HepG2 (cell line): ENCODE measurements around the gene EPHA4. TPM values are rescaled to one million over a fixed set of nuclear protein-coding genes. Genes with fewer than 3 reads are reported as not detected.

ENCODE experiments used
- ATAC-seq: fragments of 200-7000 bp; cut with Tn5 transposase; 3 replicates; pipeline ENCODE4 v1.9.1; 2020; ENCODE audit warnings: mild to moderate bottlenecking, moderate library complexity
- BruUV-seq: library from RNA; stranded (reverse); fragments of 400-500 nt; replicated peaks from 2 replicates; lab custom pipeline; 2021; lab: Mats Ljungman, UMichigan
- CTCF ChIA-PET: fragments of 300-600 bp; formaldehyde crosslinking; extraction: SDS; loops from one replicate; lab custom pipeline; 2021; ENCODE audit warnings: low total read pairs, inconsistent platforms, low intra/inter-chr PET ratio; lab: Yijun Ruan, JAX
- POLR2A ChIA-PET: fragments of 350-600 bp; sonication (Branson Sonifier 250); formaldehyde crosslinking; loops from one replicate; lab custom pipeline; 2020; ENCODE audit warnings: antibody characterized with exemption, inconsistent platforms; lab: Yijun Ruan, JAX
- DNase-seq: peaks from one replicate; pipeline ENCODE4 v3.0.0-alpha.2; 2015; ENCODE audit warnings: low spot score
- FAIRE-seq: peaks from 3 replicates; lab custom pipeline; 2011; peaks lifted over from hg19 to GRCh38; lab: Jason Lieb, UNC
- H2AFZ ChIP-seq: one replicate; pipeline ENCODE4 v1.6.1; 2011; ENCODE audit warnings: low read length, inconsistent platforms
- H3K27ac ChIP-seq: fragments of 300-600 bp; 3 replicates; pipeline ENCODE4 v1.8.0; 2011; ENCODE audit warnings: mixed run types, mild to moderate bottlenecking, mixed read lengths, low read length, inconsistent platforms; ENCODE audit not compliant: insufficient read depth; ENCODE audit errors: extremely low read length
- H3K27me3 ChIP-seq, 2 experiments: fragments of 200-600 bp in 1 of 2; 2 replicates in 1 of 2; 3 replicates in 1 of 2; pipeline versions ENCODE4 v1.6.0 to v1.8.0; 2011; ENCODE audit warnings: low read length in 2 of 2, mild to moderate bottlenecking in 2 of 2, moderate library complexity in 2 of 2, inconsistent platforms in 1 of 2; ENCODE audit not compliant: insufficient read depth in 2 of 2, control insufficient read depth in 1 of 2
- H3K36me3 ChIP-seq, 2 experiments: fragments of 200-600 bp in 1 of 2; replicated peaks in 1 of 2; 2 replicates in 1 of 2; 3 replicates in 1 of 2; pipeline versions ENCODE4 v1.5.1 to v1.8.0; 2011; ENCODE audit warnings: low read length in 2 of 2, inconsistent platforms in 1 of 2; ENCODE audit not compliant: insufficient read depth in 2 of 2, control insufficient read depth in 1 of 2
- H3K4me1 ChIP-seq: 2 replicates; pipeline ENCODE4 v1.5.1; 2012; ENCODE audit warnings: low read length, inconsistent platforms; ENCODE audit not compliant: insufficient read depth
- H3K4me2 ChIP-seq: 2 replicates; pipeline ENCODE4 v1.6.0; 2011; ENCODE audit warnings: low read depth, low read length, inconsistent platforms
- H3K4me3 ChIP-seq, 3 experiments: fragments of 200-600 bp in 1 of 3; sonication (generic), shearing (Covaris generic) in 1 of 3; replicated peaks in 1 of 3; 2 replicates each; pipeline ENCODE4 v1.5.1; 2011 to 2016; ENCODE audit warnings: low read length in 3 of 3, inconsistent platforms in 2 of 3, low read depth in 2 of 3, mild to moderate bottlenecking in 2 of 3, control low read depth in 1 of 3, mixed read lengths in 1 of 3; ENCODE audit not compliant: insufficient read depth in 1 of 3
- H3K79me2 ChIP-seq: one replicate; pipeline ENCODE4 v1.6.1; 2011; ENCODE audit warnings: low read length, inconsistent platforms; ENCODE audit not compliant: insufficient read depth
- H3K9ac ChIP-seq: 2 replicates; pipeline ENCODE4 v1.6.0; 2011; ENCODE audit warnings: mild to moderate bottlenecking, low read depth, low read length, inconsistent platforms; ENCODE audit not compliant: insufficient read depth
- H3K9me3 ChIP-seq: 2 replicates; pipeline ENCODE4 v1.5.1; 2012; ENCODE audit warnings: mild to moderate bottlenecking, low read length
- H4K20me1 ChIP-seq: 2 replicates; pipeline ENCODE4 v1.6.0; 2011; ENCODE audit warnings: inconsistent platforms, mild to moderate bottlenecking, low read length, moderate library complexity; ENCODE audit not compliant: insufficient read depth
- MATR3 ChIP-seq: sonication (generic); formaldehyde crosslinking; IDR thresholded peaks from 2 replicates; pipeline ENCODE4 v1.4.0; 2020; ENCODE audit warnings: missing genetic modification reagents
- MIER3 ChIP-seq: IDR thresholded peaks from 2 replicates; pipeline ENCODE4 v1.6.1; 2016; ENCODE audit warnings: missing compliant biosample characterization, borderline replicate concordance
- NKX3-1 ChIP-seq: sonication (generic); formaldehyde crosslinking; IDR thresholded peaks from 2 replicates; pipeline ENCODE4 v1.5.0; 2020; ENCODE audit warnings: missing genetic modification reagents
- ZNF550 ChIP-seq: sonication (generic); formaldehyde crosslinking; IDR thresholded peaks from 2 replicates; pipeline ENCODE4 v1.4.0; 2020; ENCODE audit warnings: mild to moderate bottlenecking, missing genetic modification reagents, borderline replicate concordance
- ZNF777 ChIP-seq: sonication (generic); formaldehyde crosslinking; IDR thresholded peaks from 2 replicates; pipeline ENCODE4 v1.4.0; 2020; ENCODE audit warnings: missing genetic modification reagents
- ZNF784 ChIP-seq: sonication (generic); formaldehyde crosslinking; IDR thresholded peaks from 2 replicates; pipeline ENCODE4 v1.5.1; 2020; ENCODE audit warnings: missing genetic modification reagents, mild to moderate bottlenecking, borderline replicate concordance
- WGBS: methylation state at CpG from one replicate; pipeline ENCODE4 v1.1.6; 2017; ENCODE audit warnings: low lambda C conversion rate; 5-methylcytosine and 5-hydroxymethylcytosine counted together
- in situ Hi-C: cut with HindIII; loops from 2 replicates; pipeline ENCODE4 v1.10.0; 2017; ENCODE audit warnings: low pct_unique_long_range_greater_than_20kb; ENCODE audit not compliant: extremely low pct_ligation_motif_present
- intact Hi-C: fragments of 100-400 bp; cut with micrococcal nuclease; formaldehyde crosslinking; loops from one replicate; pipeline ENCODE4 v1.10.0; 2022; ENCODE audit not compliant: unreplicated experiment
- polyA plus RNA-seq, 8 experiments: library from polyadenylated mRNA; depleted of rRNA in 3 of 8; stranded (reverse) in 7 of 8; unstranded in 1 of 8; fragments of >200 nt; fragmentation: Illumina TruSeq in 4 of 8; extraction: Trizol in 4 of 8; gene quantifications; 2 replicates each; pipeline versions ENCODE4 v1.2.1 to v1.2.3, GENCODE V29; 2011 to 2016; ENCODE audit warnings: low read depth in 4 of 8, missing spikeins in 1 of 8, mixed read lengths in 1 of 8; ENCODE audit not compliant: insufficient read depth in 1 of 8
- total RNA-seq, 5 experiments: library from RNA; depleted of rRNA; stranded (reverse); fragments of >200 nt; fragmentation: Illumina TruSeq; extraction: Trizol; gene quantifications; 2 replicates each; pipeline ENCODE4 v1.2.3, GENCODE V29; 2016; ENCODE audit warnings: low read depth in 1 of 5
- TF ChIP-seq, protein P1 (sequence below): sonication (generic); formaldehyde crosslinking; IDR thresholded peaks from 2 replicates; pipeline ENCODE4 v1.4.0; 2020; ENCODE audit warnings: missing genetic modification reagents

Gene EPHA4
- total and polyA plus RNA-seq, 2 of the 13 experiments (the other 11 are each of a cell fraction or from before 2014, with no cell fraction given): not detected

GRCh38 chr2:221570321-221570935 lies 1.7 kb downstream of the EPHA4 start:
- CTCF ChIA-PET: no interaction called here
- no peak for DNase-seq
- Histone ChIP-seq H3K4me2 (no peak overlapping the region), H3K27ac (no peak overlapping the region), H3K79me2 (no peaks in the 10 kb centered on the region), H3K4me3 (no peak overlapping the region), H3K4me1 (peaks cover 7% of the 10 kb centered on the region), H3K9ac (no peak overlapping the region), H4K20me1 (no peaks in the 10 kb centered on the region), H3K27me3 (peaks cover 4 to 45% of the 10 kb centered on the region in 2 experiments; a peak in 4 of 5 replicates), H3K9me3 (no peaks in the 10 kb centered on the region), H3K36me3 (no peaks in the 10 kb centered on the region), H2AFZ (no peak overlapping the region)
- TF ChIP-seq ZNF777 (no peak), MATR3 (CRISPR knock-in tag) (no peak), ZNF784 (CRISPR knock-in tag) (no peak), MIER3 (CRISPR knock-in tag) (no peak), ZNF550 (CRISPR knock-in tag) (no peak), NKX3-1 (CRISPR knock-in tag) (no peak)
- TF ChIP-seq, protein P1, sequence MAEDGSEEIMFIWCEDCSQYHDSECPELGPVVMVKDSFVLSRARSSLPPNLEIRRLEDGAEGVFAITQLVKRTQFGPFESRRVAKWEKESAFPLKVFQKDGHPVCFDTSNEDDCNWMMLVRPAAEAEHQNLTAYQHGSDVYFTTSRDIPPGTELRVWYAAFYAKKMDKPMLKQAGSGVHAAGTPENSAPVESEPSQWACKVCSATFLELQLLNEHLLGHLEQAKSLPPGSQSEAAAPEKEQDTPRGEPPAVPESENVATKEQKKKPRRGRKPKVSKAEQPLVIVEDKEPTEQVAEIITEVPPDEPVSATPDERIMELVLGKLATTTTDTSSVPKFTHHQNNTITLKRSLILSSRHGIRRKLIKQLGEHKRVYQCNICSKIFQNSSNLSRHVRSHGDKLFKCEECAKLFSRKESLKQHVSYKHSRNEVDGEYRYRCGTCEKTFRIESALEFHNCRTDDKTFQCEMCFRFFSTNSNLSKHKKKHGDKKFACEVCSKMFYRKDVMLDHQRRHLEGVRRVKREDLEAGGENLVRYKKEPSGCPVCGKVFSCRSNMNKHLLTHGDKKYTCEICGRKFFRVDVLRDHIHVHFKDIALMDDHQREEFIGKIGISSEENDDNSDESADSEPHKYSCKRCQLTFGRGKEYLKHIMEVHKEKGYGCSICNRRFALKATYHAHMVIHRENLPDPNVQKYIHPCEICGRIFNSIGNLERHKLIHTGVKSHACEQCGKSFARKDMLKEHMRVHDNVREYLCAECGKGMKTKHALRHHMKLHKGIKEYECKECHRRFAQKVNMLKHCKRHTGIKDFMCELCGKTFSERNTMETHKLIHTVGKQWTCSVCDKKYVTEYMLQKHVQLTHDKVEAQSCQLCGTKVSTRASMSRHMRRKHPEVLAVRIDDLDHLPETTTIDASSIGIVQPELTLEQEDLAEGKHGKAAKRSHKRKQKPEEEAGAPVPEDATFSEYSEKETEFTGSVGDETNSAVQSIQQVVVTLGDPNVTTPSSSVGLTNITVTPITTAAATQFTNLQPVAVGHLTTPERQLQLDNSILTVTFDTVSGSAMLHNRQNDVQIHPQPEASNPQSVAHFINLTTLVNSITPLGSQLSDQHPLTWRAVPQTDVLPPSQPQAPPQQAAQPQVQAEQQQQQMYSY (CRISPR knock-in tag): no peak
- 44% methylated on average over 30 of the region's 30 CpGs for WGBS
- no peak for ATAC-seq
- intact Hi-C loops: no loop called here
- POLR2A ChIA-PET: no interaction called here
- no TSS peak for BruUV-seq
- no peak for FAIRE-seq
- in situ Hi-C loops: loop anchor here (5.0 to 25.0 kb wide), 3 partner anchors 883 to 1833 kb away; no protein-coding TSS in a partner anchor
